Mammary epithelial cell (primary cell): ENCODE results near the gene ATP2B2.

Experiments used
- CTCF ChIP-seq, 2 donors: IDR thresholded peaks in 1 of 2; conservative IDR thresholded peaks in 1 of 2; 2 replicates each; pipeline ENCODE4 v1.5.1; 2011 to 2012; ENCODE audit warnings: inconsistent platforms in 2 of 2, low read length in 2 of 2, mild to moderate bottlenecking in 2 of 2, control low read depth in 1 of 2, low read depth in 1 of 2; ENCODE audit not compliant: insufficient read depth in 1 of 2; ENCODE audit errors: extremely low read depth in 1 of 2
- EZH2 ChIP-seq: IDR thresholded peaks from 2 replicates; pipeline ENCODE4 v1.6.1; 2012; ENCODE audit warnings: low read length, inconsistent platforms, borderline replicate concordance

DNA sequence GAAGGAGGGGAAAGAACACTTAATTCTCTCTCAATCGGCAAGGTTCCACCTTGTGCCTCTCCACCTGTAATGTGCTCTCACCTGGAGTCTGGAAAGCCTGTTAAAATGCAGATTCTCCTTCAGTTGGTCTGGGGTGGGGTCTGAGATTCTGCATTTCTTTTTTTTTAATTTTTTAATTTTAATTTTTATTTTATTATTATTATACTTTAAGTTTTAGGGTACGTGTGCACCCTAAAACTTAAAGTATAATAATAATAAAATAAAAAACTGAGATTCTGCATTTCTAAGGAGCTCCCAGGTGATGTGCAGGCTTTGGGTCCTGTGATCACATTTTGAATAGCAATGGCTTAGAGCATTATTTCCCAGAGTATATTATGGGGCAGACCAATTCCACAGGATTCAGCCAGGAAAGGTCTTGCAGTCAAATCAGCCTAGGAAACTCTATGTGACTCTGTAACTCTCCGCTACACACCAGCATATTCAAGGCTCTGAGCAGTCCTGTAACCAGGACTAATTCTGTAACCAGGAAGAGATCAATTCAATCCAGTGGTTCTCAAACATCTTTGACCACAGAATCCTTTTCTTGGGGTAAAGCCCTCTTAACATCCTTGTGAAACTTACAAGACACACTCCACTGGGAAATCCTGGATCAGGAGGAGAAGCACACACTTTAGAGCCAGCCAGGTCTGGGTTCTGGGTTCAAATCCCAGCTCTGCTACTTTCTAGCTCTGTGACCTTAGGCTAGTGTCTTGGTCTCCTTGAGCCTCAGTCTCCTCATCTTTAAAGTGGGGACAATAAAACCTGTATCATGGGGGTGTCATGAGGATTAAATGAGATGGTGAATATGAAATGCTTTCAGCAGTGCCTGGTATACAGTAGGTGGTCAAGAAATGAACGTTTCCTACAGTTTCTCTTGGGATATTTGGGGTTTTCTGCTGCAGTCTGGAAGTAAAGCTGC lies 122.2 kb downstream of the ATP2B2 start:
- no peak for TF ChIP-seq CTCF (conservative IDR thresholded peaks at IDR 0.05 in 1 of 2, IDR thresholded peaks at IDR 0.05 in 1 of 2; ENCODE audit: extremely low read depth in 1 of 2, insufficient read depth in 1 of 2, low read depth in 1 of 2, low read length in 2 of 2)
- TF ChIP-seq EZH2 = no peak
